Liver (tissue), 3 donors: ENCODE data around the gene MADD.

Experiments used
- HNF4G ChIP-seq: IDR thresholded peaks from 2 replicates; pipeline ENCODE4 v1.6.1; 2016; ENCODE audit warnings: antibody characterized with exemption
- NR2F2 ChIP-seq: IDR thresholded peaks from 2 replicates; pipeline ENCODE4 v1.6.1; 2016; ENCODE audit warnings: antibody characterized with exemption
- RAD21 ChIP-seq, 2 donors: IDR thresholded peaks; 2 replicates each; pipeline ENCODE4 v1.6.1; 2016; ENCODE audit warnings: antibody characterized with exemption in 2 of 2, mild to moderate bottlenecking in 2 of 2
- RXRA ChIP-seq, 2 donors: IDR thresholded peaks; 2 replicates each; pipeline ENCODE4 v1.6.1; 2017 to 2018; ENCODE audit warnings: antibody characterized with exemption in 2 of 2, mild to moderate bottlenecking in 1 of 2
- SP1 ChIP-seq: IDR thresholded peaks from 2 replicates; pipeline ENCODE4 v1.6.1; 2018; ENCODE audit warnings: antibody characterized with exemption, mild to moderate bottlenecking
- TAF1 ChIP-seq: conservative IDR thresholded peaks from 2 replicates; pipeline ENCODE4 v1.6.1; 2016; ENCODE audit warnings: antibody characterized with exemption, mild to moderate bottlenecking
- YY1 ChIP-seq: IDR thresholded peaks from 2 replicates; pipeline ENCODE4 v1.6.1; 2016; ENCODE audit warnings: antibody characterized with exemption, mild to moderate bottlenecking
- TF ChIP-seq, protein P1 (sequence below): IDR thresholded peaks from 2 replicates; pipeline ENCODE4 v1.6.1; 2016; ENCODE audit warnings: antibody characterized with exemption, mild to moderate bottlenecking
- TF ChIP-seq, protein P2 (sequence below): fragments of 150-350 bp; IDR thresholded peaks from 2 replicates; pipeline ENCODE4 v1.5.1; 2017; ENCODE audit warnings: improper control_type of control experiment, low read depth, low read length; ENCODE audit not compliant: missing input control
- TF ChIP-seq, protein P3 (sequence below): IDR thresholded peaks from 2 replicates; pipeline ENCODE4 v1.6.1; 2016; ENCODE audit warnings: antibody characterized with exemption
- TF ChIP-seq, protein P4 (sequence below): IDR thresholded peaks from 2 replicates; pipeline ENCODE4 v1.6.1; 2016; ENCODE audit warnings: antibody characterized with exemption
- TF ChIP-seq, protein P5 (sequence below): IDR thresholded peaks from 2 replicates; pipeline ENCODE4 v1.6.1; 2016; ENCODE audit warnings: antibody characterized with exemption
- donor health status: healthy.
- donor health status: healthy.

DNA sequence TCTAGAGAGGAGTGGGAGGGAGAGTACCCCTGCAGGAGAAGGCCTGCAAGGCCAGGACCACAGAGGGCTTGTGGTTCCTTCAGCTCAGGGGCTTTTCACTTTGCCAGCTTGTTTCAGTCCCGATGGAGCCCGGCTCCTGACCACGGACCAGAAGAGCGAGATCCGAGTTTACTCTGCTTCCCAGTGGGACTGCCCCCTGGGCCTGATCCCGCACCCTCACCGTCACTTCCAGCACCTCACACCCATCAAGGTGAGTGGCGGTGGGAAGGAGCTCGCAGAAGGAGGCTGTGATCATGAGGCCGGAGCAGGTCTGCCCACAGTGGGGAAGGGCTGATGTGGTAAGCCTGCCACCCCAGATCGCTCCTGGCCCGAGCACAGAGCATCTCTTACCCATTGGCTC lies 34.8 kb upstream of the MADD start:
- TF ChIP-seq, protein P1, sequence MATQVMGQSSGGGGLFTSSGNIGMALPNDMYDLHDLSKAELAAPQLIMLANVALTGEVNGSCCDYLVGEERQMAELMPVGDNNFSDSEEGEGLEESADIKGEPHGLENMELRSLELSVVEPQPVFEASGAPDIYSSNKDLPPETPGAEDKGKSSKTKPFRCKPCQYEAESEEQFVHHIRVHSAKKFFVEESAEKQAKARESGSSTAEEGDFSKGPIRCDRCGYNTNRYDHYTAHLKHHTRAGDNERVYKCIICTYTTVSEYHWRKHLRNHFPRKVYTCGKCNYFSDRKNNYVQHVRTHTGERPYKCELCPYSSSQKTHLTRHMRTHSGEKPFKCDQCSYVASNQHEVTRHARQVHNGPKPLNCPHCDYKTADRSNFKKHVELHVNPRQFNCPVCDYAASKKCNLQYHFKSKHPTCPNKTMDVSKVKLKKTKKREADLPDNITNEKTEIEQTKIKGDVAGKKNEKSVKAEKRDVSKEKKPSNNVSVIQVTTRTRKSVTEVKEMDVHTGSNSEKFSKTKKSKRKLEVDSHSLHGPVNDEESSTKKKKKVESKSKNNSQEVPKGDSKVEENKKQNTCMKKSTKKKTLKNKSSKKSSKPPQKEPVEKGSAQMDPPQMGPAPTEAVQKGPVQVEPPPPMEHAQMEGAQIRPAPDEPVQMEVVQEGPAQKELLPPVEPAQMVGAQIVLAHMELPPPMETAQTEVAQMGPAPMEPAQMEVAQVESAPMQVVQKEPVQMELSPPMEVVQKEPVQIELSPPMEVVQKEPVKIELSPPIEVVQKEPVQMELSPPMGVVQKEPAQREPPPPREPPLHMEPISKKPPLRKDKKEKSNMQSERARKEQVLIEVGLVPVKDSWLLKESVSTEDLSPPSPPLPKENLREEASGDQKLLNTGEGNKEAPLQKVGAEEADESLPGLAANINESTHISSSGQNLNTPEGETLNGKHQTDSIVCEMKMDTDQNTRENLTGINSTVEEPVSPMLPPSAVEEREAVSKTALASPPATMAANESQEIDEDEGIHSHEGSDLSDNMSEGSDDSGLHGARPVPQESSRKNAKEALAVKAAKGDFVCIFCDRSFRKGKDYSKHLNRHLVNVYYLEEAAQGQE = no peak
- TF ChIP-seq, protein P2, sequence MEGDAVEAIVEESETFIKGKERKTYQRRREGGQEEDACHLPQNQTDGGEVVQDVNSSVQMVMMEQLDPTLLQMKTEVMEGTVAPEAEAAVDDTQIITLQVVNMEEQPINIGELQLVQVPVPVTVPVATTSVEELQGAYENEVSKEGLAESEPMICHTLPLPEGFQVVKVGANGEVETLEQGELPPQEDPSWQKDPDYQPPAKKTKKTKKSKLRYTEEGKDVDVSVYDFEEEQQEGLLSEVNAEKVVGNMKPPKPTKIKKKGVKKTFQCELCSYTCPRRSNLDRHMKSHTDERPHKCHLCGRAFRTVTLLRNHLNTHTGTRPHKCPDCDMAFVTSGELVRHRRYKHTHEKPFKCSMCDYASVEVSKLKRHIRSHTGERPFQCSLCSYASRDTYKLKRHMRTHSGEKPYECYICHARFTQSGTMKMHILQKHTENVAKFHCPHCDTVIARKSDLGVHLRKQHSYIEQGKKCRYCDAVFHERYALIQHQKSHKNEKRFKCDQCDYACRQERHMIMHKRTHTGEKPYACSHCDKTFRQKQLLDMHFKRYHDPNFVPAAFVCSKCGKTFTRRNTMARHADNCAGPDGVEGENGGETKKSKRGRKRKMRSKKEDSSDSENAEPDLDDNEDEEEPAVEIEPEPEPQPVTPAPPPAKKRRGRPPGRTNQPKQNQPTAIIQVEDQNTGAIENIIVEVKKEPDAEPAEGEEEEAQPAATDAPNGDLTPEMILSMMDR = no peak
- TF ChIP-seq RXRA (IDR thresholded peaks at IDR 0.05) (no peak), TAF1 (no peak), RAD21 (IDR thresholded peaks at IDR 0.05) (no peak), SP1 (no peak), HNF4G (no peak), YY1 (no peak), NR2F2 (no peak)
- TF ChIP-seq, protein P3, sequence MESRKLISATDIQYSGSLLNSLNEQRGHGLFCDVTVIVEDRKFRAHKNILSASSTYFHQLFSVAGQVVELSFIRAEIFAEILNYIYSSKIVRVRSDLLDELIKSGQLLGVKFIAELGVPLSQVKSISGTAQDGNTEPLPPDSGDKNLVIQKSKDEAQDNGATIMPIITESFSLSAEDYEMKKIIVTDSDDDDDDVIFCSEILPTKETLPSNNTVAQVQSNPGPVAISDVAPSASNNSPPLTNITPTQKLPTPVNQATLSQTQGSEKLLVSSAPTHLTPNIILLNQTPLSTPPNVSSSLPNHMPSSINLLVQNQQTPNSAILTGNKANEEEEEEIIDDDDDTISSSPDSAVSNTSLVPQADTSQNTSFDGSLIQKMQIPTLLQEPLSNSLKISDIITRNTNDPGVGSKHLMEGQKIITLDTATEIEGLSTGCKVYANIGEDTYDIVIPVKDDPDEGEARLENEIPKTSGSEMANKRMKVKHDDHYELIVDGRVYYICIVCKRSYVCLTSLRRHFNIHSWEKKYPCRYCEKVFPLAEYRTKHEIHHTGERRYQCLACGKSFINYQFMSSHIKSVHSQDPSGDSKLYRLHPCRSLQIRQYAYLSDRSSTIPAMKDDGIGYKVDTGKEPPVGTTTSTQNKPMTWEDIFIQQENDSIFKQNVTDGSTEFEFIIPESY = no peak
- TF ChIP-seq, protein P4, sequence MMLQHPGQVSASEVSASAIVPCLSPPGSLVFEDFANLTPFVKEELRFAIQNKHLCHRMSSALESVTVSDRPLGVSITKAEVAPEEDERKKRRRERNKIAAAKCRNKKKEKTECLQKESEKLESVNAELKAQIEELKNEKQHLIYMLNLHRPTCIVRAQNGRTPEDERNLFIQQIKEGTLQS = no peak
- TF ChIP-seq, protein P5, sequence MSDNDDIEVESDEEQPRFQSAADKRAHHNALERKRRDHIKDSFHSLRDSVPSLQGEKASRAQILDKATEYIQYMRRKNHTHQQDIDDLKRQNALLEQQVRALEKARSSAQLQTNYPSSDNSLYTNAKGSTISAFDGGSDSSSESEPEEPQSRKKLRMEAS = no peak
